HAP-1 (cell line): Measurements from ENCODE around the gene PPP1R3E.
A peak's percentile ranks its signal among the peaks of the same experiment; 100 is the strongest.
"Not testable (repeated sequence)": the region's sequence is repeated elsewhere in the genome, so short reads cannot be mapped to it uniquely, and the experiment has no call there.

ENCODE experiments used
- DNase-seq, 2 experiments: peaks; one replicate each; pipeline ENCODE4 v3.0.0-alpha.2; 2016 to 2020; ENCODE audit warnings: low spot score in 2 of 2
- H3K27me3 ChIP-seq: fragments of 250-450 bp; sonication (Bioruptor Pico); 2 replicates; pipeline ENCODE4 v1.5.1; 2020; ENCODE audit warnings: low read depth, mild to moderate bottlenecking, moderate library complexity
- H3K36me3 ChIP-seq: fragments of 250-450 bp; sonication (Bioruptor Pico); replicated peaks from 2 replicates; pipeline ENCODE4 v1.5.1; 2020; ENCODE audit warnings: mild to moderate bottlenecking
- H3K4me1 ChIP-seq: fragments of 250-450 bp; sonication (Bioruptor Pico); 2 replicates; pipeline ENCODE4 v1.5.1; 2020; ENCODE audit warnings: mild to moderate bottlenecking
- H3K4me3 ChIP-seq: fragments of 250-450 bp; sonication (Bioruptor Pico); 2 replicates; pipeline ENCODE4 v1.5.1; 2020; ENCODE audit warnings: mild to moderate bottlenecking, moderate library complexity
- H3K9me3 ChIP-seq: fragments of 250-450 bp; sonication (Bioruptor Pico); 2 replicates; pipeline ENCODE4 v1.5.1; 2020; ENCODE audit warnings: mild to moderate bottlenecking, moderate library complexity
- in situ Hi-C: fragments of 300-500 bp; cut with MboI; formaldehyde crosslinking; loops from 3 replicates; pipeline ENCODE4 v1.14.3; 2020; ENCODE audit warnings: low sequenced_read_pairs, inconsistent platforms, mixed read lengths

PPP1R3E gene

DNA sequence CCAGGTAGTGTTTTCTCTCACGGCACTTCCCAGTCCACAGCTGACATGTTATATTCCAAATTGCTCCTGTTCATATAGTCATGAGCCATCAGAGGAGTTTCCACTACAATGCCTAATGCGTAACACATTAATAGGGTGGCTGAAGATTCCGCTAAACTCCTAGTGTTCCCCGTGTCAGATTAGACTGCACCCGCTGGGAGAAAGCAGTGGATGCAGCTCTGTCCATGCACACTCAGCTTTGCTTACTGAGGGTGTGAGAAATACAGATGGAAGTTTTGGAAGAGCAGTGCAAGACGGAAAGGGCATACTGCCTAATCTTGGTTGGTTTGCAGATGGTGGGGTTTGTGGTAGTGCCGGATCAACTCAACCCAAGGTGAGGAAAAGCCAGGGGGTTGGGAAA is 5.6 kb downstream of the PPP1R3E start:
- no peak for DNase-seq
- Histone ChIP-seq H3K4me1 (peaks cover 19% of the 10 kb centered on the region), H3K36me3 (peaks cover 9% of the 10 kb centered on the region), H3K27me3 (no peaks in the 10 kb centered on the region), H3K9me3 (no peaks in the 10 kb centered on the region), H3K4me3 (no peak overlapping the region)
- in situ Hi-C loops, result no loop called here

GRCh38 chr14:23296012-23296777 is 6.5 kb downstream of the PPP1R3E start:
- peaks cover 9% of the 10 kb centered on the region for H3K36me3 ChIP-seq
- DNase-seq, result no peak
- no peaks in the 10 kb centered on the region for H3K27me3 ChIP-seq
- no peaks in the 10 kb centered on the region for H3K9me3 ChIP-seq
- in situ Hi-C loops, result no loop called here
- H3K4me3 ChIP-seq, result no peak overlapping the region
- H3K4me1 ChIP-seq, result peaks cover 19% of the 10 kb centered on the region

DNA sequence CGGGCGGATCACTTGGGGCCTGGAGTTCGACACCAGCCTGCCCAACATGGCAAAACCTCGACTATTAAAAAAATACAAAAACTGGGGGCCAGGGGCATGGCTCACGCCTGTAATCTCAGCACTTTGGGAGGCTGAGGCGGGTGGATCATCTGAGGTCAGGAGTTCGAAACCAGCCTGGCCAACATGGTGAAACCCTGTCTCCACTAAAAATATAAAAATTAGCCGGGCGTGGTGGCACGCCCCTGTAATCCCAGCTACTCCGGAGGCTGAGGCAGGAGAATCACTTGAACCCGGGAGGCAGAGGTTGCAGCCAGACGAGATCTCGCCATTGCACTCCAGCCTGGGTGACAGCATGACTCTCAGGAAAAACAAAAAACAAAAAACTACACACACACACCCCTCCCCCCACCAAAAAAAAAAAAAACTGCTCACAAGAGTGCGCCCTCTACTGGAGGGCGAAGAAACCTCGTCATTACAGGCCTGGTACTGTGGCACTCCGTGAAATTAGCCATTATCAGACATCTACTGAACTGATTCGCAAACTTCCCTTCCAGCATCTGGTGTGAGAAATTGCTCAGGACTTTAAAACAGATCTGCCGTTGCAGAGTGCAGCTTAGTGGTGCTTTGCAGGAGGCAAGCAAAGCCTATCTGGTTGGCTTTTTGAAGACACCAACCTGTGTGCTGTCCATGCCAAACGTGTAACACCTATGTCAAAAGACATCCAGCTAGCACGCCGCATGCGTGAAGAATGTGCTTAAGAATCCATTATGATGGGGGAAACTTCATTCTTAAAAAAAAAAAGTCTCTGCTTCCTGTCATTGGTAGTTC is 7.7 kb downstream of the PPP1R3E start:
- H3K4me1 ChIP-seq, result peaks cover 14% of the 10 kb centered on the region
- in situ Hi-C loops, result no loop called here
- H3K4me3 ChIP-seq, result no peak overlapping the region
- no peaks in the 10 kb centered on the region for H3K27me3 ChIP-seq
- H3K9me3 ChIP-seq, result no peaks in the 10 kb centered on the region
- peaks cover 9% of the 10 kb centered on the region for H3K36me3 ChIP-seq
- DNase-seq, result peak; percentile 44 to 61

DNA sequence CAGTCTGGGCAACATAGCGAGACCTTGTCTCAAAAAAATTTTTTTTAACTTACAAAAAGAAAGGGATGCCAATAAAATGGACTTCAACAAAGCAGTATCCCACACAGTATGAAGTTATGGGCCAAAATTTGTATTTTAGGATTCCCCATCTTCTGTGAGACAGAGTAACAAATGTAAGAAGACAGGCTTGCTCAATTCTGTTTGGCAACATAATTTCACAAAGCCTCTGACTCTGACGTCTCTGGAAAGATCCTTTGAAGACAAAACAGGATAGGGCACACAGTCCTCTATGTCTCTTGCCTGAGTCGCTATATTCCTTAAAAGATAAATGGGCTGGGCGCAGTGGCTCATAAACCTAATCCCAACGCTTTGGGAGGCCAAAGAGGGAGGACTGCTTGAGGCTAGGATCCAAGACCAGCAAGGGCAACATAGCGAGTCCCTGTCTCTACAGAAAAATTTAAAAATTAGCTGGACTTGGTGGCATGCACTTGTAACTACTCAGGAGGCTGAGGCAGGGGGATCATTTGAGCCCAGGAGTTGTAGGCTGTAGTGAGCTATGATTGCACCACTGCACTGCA is 15.7 kb downstream of the PPP1R3E start:
- peaks cover 6% of the 10 kb centered on the region for H3K4me1 ChIP-seq
- no peaks in the 10 kb centered on the region; the same call in none of the 2 replicates for H3K36me3 ChIP-seq
- DNase-seq, result no peak
- H3K9me3 ChIP-seq, result no peaks in the 10 kb centered on the region
- in situ Hi-C loops, result no loop called here
- peak overlapping the region; percentile 69 for H3K4me3 ChIP-seq
- no peaks in the 10 kb centered on the region for H3K27me3 ChIP-seq

DNA sequence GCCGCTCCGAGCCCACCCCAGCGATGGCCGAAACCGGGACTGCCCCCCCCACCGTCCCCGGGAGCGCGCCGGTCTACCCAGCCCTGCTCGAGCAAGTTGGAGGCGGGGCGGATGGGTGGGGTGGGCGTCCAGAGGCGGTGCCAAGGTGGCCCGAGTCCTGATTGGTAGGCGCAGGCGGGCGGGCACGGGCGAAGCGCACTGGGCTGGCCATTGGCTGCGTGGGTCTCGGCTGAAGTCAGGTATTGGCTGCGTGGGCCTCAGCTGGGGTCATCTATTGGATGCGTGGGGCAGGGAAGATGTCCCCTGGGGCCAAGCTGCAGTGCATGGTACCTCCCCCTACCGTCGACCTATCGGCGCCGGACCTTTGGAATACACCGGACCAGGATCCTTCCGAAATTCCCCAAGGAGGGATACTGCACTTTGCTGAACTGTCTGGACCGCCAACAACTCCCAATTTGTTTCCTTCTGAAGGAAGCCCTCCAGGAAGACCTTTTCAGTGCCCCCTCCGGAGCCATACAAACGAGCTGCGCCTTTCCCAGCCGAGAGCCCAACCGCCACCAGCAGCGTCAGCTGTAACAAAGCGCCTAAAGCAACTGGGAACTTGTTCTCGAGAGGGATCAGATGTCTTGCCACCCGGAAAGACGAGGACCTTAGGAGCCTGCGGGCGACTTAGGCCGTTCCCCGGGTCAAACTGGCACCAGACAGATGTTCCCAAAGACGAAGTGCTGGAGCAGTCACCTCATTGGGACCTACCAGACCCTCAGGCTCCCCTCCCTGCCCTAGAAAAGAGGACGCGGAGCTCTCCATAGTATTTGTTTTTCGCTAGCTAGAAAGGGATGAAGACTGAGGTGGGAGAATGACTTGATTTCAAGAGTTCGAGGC is 16.4 kb downstream of the PPP1R3E start, which contains the start of gene HOMEZ:
HOMEZ (minus strand) TSS at position 113 of the 882 bp plus-strand sequence. CDS start 180 bp downstream, outside the sequence.
- DNase-seq, result peak; percentile 98 to 99
- Histone ChIP-seq H3K4me1 (peaks cover 6% of the 10 kb centered on the region), H3K27me3 (no peaks in the 10 kb centered on the region), H3K36me3 (no peaks in the 10 kb centered on the region; the same call in none of the 2 replicates), H3K4me3 (peak within 1 kb of the TSS; percentile 69), H3K9me3 (no peaks in the 10 kb centered on the region)
- in situ Hi-C loops, result no loop called here

- H3K36me3 ChIP-seq, result no peaks in the 10 kb centered on the region; the same call in none of the 2 replicates
- in situ Hi-C loops, result no loop called here
- no peaks in the 10 kb centered on the region for H3K9me3 ChIP-seq
- peak overlapping the region; percentile 69 for H3K4me3 ChIP-seq
- H3K4me1 ChIP-seq, result peaks cover 6% of the 10 kb centered on the region
- no peaks in the 10 kb centered on the region for H3K27me3 ChIP-seq
- peak; percentile 19 to 26 for DNase-seq
Measured at GRCh38 chr14:23285530-23286019, 17.1 kb downstream of the PPP1R3E start.

DNA sequence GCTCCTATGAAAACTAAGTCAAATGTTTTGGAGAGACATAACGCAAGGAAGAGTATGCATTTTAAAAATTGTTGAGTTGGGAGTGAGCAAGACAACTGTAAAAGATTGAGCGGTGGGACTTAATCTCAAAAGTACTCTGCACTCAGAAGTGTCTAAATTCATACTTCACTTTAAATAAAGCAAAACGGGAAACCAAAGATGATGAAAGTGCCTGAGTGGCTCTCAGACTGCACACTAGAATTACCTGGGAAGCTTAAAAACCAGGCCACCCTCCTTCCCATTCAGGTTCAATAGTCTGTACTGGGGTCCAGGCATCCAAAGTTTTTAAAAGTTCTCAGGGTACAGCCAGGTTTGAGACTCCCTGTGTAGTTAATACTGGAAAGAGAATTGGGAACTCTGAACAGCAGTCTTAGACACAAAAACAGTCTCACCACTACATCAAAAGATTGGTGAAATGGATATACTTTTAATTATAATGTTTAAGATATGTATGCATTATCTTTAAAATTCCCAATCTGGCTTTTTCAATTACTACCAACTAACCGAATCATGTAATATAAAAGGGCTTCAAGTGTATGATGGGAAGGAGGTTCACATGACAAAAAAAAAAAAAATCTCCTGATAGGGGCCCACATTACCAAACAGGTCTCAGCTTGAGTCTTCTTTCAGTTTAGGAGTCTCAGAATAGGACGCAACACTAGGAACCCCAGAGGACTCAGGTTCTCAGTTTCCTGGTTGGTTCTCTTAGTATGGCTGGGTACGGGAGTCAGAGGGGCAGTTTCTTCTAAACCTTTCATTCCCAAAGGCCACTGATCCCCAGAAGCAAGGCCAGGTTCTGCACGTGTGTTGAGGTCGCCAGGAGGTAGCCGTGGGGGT is 17.8 kb downstream of the PPP1R3E start:
- DNase-seq, result no peak
- Histone ChIP-seq H3K4me3 (peak overlapping the region; percentile 69), H3K36me3 (no peaks in the 10 kb centered on the region; the same call in none of the 2 replicates), H3K27me3 (no peaks in the 10 kb centered on the region), H3K9me3 (no peaks in the 10 kb centered on the region), H3K4me1 (peaks cover 10% of the 10 kb centered on the region)
- in situ Hi-C loops, result no loop called here

GRCh38 chr14:23281247-23281646 is 21.4 kb downstream of the PPP1R3E start:
- H3K27me3 ChIP-seq, result no peaks in the 10 kb centered on the region
- in situ Hi-C loops, result no loop called here
- DNase-seq, result no peak
- no peak overlapping the region for H3K4me3 ChIP-seq
- H3K4me1 ChIP-seq, result peaks cover 4% of the 10 kb centered on the region
- H3K9me3 ChIP-seq, result no peaks in the 10 kb centered on the region
- no peaks in the 10 kb centered on the region; the same call in none of the 2 replicates for H3K36me3 ChIP-seq

- DNase-seq, H3K36me3 ChIP-seq, H3K9me3 ChIP-seq, H3K27me3 ChIP-seq, in situ Hi-C loops, H3K4me1 ChIP-seq, H3K4me3 ChIP-seq: not testable (repeated sequence)
Measured at GRCh38 chr14:23277928-23278327, 24.7 kb downstream of the PPP1R3E start.

DNA sequence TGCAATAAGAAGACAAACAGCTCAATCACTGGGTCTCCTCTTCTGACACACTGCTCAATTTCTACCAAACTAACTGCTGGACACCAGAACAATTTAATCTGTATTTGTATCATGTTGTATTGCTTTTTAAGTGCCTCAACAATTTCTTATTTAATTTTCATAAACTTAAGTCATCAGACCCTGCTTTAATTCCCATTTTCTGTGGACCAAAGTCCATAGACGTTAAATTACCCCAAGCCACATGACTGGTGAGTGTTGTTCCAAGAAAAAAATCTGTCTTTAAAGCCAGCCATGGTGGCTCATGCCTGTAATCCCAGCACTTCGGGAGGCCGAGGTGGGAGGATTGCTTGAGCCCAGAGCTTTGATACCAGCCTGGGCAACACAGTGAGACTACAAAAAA is 25.5 kb downstream of the PPP1R3E start:
- H3K4me1 ChIP-seq, result peaks cover 4% of the 10 kb centered on the region
- in situ Hi-C loops, result no loop called here
- DNase-seq, result no peak
- no peak overlapping the region for H3K4me3 ChIP-seq
- H3K36me3 ChIP-seq, result no peaks in the 10 kb centered on the region; the same call in 1 of the 2 replicates
- no peaks in the 10 kb centered on the region for H3K27me3 ChIP-seq
- no peaks in the 10 kb centered on the region for H3K9me3 ChIP-seq

DNA sequence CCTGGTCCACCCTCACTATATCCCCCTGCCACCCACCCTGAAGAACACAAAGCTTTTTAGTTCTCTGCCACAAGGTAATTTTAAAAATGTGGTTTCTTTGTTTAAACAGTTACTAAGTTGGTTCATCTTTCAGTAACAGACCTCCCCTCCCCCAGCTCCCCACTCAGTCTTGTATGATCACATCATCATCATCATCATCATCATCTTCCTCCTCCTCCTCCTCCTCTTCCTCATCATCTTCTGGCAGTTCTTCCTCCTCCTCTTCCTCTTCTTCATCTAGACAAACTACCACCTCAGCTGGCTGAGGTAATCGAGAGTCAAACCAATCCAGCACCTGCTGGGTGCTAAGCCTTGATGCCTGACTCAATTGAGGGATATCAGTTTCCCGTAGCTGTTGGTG is 27.2 kb downstream of the PPP1R3E start:
- in situ Hi-C loops, result no loop called here
- Histone ChIP-seq H3K4me1 (peaks cover 3% of the 10 kb centered on the region), H3K4me3 (no peak overlapping the region), H3K27me3 (no peaks in the 10 kb centered on the region), H3K9me3 (no peaks in the 10 kb centered on the region), H3K36me3 (no peaks in the 10 kb centered on the region)
- DNase-seq, result no peak

DNA sequence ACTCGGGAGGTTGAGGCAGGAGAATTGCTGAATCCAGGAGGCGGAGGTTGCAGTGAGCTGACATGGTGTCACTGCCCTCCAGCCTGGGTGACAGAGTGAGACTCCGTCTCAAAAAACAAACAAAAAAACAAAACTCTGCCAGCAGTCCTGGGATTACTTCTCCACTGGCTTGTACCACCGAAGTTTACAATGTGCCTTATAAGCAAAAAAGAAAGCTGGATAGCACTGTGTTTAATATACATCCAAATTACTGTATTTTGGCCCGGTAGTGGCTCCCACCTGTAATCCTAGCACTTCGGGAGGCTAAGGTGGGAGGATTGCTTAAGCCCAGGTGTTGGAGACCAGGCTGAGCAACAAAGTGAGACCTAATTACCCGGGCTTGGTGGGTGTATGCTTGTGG is 33.5 kb downstream of the PPP1R3E start:
- peaks cover 2% of the 10 kb centered on the region for H3K27me3 ChIP-seq
- no peak for DNase-seq
- H3K36me3 ChIP-seq, result no peaks in the 10 kb centered on the region
- in situ Hi-C loops, result no loop called here
- no peaks in the 10 kb centered on the region for H3K4me1 ChIP-seq
- H3K4me3 ChIP-seq, result no peak overlapping the region
- no peaks in the 10 kb centered on the region for H3K9me3 ChIP-seq
